DMS 273 treated with DMSO at 0.1 percent for 48 hours (cell line): Measurements from ENCODE around the gene GAMT.
"Not testable (repeated sequence)": the region's sequence is repeated elsewhere in the genome, so short reads cannot be mapped to it uniquely, and the experiment has no call there.

Source experiments
- DNase-seq: peaks from one replicate; lab custom pipeline; 2025; lab: John Stamatoyannopoulos, UW

The GAMT gene

DNA sequence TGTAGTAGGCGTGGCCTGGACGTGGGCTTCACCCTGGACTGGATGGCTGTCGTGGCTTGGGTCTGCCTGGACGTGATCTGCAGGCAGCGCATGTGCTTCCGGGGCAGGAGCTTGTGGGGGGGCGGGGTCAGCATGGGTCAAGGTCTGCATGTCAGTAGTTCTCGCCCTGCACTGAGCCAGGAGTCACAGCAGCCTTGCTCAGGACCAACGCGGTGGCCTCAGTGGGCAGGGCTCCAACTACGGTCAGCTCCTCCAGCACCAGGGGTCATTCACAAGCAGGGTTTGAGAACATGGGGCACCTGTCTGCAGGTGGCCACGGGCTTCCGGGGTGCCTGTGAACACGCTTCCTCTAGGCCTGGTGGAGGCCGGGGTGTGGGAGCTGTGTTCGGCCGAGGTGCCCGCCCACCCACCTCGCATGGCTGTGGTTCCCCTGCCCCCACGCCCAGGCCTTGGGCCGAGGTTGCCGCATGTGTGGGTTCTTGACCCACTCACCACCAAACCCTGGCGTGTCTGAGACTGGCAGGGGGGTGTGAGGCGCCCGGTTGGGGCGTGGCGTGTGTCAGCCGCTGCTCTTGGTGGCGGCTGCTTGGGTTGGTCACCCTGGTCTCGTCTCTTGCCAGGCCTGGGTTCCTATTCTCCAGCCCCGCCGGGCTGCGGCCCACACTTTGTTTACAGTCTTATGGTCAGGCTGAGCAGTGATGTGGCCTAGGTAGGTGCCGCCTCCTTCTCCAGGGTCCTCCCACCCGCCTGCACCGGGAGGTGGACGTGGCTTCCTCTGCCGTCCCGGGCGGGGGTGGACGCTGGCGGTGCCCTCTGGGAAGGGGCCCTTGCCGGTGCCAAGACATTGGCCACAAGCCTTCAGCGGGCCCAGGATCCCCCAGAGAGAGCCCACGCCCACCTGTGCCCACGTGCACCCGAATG, 32.0 kb upstream of the GAMT start:
- DNase-seq, result no peak

DNA sequence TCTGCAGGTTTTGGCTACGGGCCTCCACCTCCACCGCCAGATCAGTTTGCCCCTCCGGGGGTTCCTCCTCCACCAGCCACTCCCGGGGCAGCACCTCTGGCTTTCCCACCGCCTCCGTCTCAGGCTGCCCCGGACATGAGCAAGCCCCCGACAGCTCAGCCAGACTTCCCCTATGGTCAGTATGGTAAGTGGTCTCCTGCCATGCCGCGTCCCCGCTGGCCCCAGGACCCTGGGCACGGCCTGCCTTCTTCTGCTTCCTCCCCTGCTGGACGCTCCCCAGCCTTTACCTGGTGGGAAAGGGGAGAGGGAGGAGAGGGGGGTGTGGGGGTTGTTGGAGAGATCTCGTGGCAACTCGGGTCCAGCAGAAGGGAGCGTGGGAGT, 31.2 kb upstream of the GAMT start:
- no peak for DNase-seq

DNA sequence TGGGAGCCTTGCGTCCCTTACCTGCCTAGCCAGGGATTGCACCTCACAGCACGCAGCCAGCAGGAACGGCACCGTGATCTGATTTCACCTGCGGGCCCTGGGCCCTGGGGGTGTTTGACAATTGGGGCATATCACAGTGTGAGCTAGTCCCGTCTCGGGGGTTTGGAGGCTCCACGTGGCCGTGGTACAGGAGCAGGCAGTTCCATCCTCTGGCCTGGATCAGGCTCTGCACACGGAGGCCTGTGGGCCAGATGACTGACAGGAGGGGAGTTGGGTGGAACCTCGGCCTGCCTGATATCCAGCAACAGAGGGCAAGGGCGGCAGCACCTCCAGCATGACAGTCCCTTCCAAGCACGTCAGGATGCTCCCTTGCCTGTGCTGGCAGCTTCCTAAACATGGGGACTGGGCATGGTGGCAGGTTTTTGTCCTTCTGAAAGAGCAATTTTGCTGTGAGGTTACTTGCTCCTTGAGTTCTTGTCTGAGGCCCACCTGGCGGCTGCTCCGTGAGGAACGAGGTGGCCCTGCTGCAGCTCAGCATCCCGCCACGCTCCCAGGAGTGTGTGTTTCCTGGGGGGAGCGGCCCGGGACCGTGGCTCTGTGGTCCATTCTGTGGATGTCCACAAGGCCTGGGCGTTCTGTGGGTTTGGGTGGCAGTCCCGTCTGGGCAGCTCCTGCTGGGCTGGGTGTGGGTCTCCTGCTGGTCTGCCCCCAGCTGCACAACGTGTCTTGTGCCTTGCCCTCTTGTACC, 30.6 kb upstream of the GAMT start:
- no peak for DNase-seq

DNA sequence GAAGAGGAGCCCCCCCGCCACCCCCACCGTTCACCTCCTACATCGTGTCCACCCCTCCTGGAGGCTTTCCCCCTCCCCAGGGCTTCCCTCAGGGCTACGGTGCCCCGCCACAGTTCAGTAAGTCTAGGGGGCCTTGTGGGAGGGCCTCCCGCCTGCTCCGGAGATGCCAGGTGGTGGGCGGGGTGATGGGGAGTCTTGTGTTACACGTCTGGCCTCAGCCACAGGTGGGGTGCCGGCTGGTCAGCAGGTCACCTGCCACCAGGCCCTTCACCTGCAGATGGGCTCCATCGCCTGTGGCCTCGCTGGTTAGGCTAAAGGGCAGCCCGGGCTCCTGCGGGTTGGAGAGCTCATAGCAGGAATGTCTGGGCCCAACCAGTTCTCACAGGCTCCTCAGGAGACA, 28.9 kb upstream of the GAMT start:
- DNase-seq, result no peak

DNA sequence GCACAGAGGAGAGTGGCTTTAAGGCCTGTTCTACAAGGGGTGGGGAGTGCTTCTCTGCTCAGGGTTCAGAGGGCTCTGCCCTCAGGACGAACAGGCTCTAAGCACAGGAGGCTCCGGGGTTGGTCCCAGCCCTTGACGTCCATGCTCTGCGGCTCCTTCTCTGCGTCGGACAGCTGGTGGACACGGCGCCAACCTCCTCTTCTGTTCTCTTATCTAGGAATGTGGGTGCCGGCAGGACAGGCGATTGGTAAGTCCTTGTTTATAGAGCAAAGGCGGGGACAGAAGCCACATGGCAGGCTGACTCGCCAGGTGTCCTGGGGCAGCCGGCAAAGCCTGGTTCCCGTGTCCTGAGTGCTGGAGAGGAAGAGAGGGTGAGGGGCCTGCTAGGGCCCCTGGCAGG, 28.4 kb upstream of the GAMT start:
- no peak for DNase-seq

DNA sequence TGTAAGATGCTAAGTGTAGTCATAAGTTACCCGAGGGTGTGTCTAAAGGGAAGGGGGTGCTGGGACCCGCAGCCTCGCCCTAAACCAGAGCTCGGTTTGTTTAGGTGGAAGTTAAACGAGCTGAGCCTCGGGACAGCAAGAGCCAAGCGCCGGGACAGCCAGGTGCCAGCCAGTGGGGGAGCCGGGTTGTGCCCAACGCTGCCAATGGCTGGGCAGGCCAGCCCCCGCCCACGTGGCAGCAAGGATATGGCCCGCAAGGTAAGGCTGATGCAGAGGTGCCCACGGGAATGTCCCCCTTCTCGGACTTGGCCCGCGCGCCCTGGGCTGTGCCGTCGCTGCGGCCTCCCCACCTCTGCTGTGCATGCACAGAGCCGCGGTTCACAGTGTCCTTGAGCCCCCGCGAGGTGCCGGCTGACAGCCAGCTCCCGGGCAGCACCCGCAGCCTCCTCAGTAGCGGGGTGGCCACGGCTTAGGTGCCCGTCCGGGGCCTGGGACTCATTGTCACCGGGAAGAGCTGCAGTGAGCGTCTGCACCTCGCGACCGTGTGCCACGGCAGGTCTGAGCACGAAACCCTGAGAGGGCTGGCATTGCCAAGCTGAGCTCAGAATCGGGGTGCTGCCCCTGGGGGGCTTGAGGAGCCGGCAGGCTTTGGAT, 27.5 kb upstream of the GAMT start:
- DNase-seq, result no peak

DNA sequence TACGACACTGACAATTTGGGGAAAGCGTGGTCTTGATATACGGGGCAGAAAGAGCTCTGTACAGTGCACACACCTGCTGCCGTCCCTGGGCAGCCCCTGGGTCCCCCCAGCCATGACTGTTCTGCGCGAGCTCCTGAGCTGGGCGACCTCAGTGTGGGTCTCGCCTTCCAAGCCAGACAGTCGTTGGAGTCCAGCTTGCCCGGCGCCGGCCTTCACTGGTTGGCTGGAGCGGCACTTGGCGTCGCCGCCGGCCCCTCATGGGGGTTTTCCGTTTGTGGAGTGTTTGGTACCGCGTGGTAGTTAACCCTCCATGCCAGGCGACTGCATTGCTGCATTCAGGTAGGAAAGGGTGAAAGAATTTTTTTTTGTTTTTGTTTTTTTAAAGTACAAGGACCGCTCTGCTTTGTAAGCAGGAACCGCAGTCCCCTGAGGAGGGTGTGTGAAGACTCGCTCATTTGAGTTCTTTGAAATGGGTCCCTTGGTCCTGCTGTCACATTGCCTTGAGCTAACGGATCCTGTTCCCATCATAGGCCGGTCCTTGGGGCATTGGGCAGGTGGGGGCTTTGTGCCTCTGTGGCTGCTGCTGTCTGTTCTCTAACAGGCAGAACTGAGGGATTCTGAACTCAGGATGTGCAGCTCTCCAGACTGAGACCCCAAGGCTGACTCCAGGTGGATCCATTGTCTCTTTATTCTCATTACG, 26.0 kb upstream of the GAMT start:
- DNase-seq, result no peak

DNA sequence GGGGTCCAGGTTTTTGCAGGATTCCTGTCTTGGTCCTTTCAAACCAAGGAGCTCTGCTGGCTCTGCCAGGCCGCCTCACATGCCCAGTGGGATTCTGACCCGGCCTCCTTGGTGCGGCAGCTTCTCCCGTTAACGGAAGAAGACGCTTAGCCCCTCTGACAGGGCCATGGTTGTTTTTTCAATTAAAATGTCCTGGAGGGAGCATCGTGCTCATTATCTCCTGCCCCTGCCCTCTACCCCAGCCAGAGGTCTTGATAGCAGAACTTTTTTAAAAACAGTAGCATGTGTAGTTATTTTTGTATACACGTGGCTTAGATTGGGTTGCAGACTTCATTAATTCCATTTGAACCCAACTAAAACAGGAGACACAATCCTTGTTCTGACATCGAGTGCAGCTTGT, 25.4 kb upstream of the GAMT start:
- DNase-seq, result no peak

DNA sequence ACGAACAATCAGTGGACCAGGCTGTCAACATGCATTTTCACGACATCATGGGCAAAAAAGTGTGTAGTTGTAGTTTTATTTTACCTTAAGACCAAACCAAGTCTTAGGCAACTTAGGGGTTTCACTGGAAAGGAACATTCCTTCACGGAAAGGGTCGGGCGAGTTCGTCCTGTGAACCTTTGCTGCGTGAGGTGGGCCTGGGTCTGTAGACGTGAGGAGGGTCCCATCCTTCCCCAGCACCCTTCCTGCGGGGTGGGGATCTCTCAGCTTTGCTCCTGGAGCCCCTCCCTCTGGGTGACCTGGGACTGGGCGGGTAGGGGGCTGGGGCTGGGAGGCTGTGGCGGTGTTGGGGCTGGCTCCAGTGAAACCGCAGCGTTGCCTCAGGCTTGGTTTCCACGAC, 24.6 kb upstream of the GAMT start:
- DNase-seq, result no peak

DNA sequence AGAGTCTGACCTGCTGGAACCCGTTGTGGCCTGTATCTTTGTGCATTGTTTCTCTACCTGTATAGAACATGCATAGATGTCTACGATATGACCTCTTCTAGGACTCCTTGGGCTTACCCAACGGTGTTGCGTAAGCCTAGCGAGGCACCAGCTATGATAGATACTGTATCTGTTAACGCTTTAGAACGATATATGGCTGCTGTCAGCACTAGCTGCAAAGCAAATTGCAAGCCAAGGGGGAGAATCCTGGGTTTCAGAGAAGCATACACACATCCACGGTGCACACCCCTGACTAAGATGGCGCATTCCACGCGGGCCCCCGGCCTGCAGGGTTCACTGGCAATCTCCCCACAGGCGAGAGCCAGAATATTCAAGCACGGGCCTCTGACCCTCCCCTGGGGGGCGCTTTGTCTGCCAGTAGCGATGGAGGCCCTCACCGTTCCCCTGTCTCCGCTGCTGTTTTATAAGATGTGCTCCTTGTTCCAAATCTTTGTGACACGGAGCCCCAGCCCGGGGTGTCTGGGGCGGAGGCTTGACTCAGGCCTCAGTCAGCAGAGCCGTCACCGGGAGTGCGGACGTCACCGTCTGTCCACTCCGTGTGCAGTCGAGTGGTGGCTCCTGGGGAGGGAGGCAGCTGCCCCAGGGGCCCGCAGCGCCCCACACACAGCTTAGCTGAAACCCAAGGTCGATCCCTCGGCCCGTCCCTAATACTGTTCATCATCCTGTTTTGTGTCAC, 23.9 kb upstream of the GAMT start:
- DNase-seq, result no peak

DNA sequence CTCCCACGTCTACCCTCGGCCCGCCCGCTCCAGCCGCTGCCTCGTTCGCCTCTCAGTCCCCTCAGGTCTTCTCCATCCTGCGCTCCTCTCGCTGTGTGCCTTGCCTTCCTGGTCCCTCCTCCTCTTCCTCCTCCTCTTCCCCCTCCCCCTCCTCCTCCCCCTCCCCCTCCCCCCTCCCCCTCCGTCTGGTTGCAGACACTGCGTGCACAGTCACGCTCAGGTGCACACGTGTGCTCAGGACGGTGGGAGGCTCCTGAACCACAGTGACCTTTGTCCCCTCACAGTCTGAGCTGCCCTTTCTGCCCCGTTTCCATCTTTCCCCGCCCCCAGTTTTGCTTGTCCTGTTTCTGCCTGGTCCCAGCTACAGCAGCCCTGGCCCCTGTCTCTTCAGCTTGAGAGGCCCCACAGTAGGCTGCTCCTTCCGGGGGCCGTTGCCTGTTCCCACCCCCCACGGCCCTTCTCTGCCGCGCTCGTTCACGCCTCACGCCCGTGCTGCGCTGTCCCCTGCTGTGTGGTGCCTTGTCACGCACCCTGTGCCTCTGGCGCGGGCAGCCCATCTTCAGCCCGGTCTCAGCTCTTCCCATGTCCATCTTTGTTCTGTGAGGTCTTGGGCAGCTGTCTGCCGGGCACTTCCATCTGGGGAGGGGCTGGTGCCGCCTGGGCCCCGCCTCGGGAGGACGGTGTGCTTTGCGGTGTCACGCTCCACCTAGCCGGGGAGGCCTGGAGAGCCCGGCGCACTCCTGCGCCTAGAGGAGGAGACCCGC, 23.0 kb upstream of the GAMT start:
- no peak for DNase-seq

DNA sequence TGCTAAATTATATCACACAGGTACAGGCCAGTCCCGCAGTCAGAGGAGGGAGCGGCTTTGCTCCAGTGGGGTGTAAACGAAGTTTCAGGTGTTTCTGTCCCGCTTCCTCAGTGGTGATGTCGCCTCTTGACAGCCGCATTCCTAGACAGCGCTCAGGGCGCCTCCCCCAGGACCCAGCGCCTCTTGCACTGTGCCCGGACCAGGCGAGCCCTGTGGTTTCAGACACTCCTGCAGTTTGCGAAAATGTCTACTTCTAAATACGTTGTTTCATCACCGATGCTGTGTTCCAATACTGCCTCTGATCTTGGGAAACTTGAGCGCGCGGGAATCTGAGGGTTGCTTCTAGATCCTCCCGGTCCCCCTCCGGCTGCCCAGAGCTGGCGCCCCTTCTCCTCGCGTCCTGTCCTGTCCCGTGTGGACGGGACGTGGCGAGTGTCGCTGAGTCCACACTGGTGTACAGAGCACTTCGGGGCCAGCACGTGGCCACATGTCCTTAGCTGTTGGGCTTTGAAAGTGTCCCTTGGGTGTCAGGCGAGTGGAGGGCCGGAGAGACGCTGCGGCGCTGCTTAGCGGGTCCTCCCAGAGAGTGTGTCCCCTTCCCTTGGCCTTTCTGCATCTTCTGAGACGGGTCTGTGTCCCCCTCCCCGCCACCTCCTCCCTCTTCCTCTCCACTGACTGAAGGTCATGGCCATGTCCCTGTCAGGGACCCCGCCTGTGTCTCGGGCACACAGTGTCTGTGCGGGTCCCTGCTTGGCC, 22.3 kb upstream of the GAMT start:
- no peak for DNase-seq

DNA sequence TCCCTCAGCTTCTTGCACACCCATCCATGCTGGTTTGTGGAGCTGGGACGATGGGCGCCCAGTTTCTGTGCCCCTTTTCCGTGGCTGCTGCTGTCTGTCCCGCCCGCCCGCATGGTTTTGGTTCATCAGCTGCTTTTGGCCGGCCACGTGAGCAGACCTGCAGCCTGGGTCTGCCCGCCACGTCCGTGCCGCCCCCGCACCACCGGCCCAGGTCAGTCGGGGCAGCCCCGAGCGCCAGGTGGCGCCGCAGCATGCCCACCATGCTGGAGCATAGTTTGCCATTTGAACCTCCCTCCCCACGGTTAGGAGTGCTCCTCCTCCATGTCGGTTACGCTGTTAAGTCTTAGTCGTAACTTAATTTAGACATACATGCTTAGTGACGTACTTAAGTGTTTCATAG, 21.6 kb upstream of the GAMT start:
- no peak for DNase-seq

DNA sequence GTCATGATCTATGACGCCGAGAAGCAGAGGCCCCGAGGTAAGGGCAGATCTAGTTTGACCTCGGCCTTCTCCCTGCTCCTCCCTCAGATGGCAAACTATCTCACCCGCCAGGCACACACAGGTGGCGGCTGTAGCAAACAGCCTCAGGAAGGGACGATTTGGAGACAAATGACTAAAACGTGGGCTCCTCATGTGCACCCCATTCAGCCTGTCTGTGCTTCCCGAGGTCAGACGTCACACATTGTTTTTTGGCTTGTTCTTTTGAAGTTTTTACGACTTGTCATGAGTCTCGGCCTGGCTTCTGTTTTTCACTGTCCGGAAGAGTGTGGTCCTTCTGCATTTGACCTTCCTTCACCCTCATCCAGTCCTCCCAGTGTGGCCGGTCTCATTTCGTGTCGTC, 21.0 kb upstream of the GAMT start:
- DNase-seq, result no peak

DNA sequence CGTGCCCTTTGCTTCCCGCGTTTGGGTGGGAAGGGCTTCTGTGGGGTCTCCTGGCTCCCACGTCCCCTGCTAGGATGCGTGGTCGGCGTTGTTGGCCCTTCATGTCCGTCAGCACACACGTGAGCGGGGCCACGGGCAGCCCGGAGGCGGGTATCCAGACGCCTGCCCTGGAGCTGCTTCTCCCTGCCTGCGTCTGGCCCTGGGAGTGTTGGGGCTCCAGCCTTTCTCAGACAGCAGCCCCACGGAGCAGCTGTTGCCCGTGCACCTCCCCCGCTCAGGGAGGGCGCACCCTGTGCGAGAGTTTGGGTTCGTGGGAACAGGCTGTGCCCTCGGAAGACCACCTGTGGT, 20.6 kb upstream of the GAMT start:
- DNase-seq, result no peak

DNA sequence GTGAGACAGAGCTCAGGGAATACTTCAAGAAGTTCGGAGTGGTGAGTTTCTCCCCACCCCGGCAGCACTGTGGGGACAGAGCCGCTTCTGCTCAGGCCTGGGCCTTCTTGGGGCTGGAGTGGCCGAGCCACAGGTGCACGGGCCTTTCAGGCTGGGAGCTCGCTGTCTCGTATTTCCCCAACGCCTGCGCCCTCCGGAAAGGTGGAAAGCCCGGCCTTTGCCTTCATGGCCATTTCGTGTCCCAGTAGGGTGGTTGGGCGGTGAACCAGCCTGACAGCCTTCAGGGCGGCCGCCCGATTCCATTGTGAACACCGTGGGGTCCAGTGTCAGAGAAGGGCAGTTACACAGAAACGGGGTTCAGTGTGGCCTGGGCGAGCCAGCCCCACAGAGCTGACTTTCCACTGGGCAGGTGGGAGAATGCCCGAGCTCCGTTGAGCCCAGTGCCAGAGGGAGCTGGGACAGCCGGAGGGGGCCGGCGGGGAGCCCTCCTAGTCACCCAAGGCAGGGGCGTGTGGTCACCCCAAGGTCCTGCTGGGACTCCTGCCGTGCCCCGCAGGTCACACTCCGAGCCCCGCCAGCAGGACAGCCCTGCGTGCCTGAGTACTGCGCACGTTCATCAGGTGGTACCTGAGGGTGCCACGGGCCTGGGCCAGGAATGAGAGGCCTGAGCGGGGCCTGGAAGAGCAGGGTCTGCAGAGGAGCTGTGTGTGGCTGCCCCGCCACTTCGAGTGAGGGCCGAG, 20.0 kb upstream of the GAMT start:
- DNase-seq, result no peak

DNA sequence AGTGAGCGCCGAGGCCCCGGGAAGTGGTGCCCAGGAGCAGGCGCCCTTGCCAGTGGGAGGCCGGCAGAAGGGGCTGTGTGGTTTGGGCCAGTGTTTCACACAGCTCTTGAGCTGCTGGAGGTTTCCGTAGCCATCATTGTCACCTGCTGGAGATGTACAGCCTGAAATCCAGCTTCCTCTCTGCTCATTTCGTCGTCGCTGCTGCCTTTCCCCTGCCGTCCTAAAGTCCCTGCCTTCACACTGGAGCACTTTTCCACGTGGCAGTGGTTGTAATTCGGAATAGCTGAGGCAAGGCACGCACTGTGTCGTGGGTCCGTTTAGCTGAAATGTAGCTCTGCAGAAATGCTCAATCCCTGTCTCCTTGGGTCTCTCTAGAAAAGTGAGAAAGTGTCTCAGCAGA, 19.2 kb upstream of the GAMT start:
- no peak for DNase-seq

DNA sequence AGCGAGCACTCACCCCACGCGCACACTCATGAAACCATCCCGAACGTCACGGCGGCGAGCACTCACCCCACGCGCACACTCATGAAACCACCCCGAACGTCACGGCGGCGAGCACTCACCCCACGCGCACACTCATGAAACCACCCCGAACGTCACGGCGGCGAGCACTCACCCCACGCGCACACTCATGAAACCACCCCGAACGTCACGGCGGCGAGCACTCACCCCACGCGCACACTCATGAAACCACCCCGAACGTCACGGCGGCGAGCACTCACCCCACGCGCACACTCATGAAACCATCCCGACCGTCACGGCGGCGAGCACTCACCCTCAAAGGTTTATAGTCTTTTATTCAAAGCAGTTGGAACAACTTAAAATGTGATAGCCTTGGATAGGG, 18.7 kb upstream of the GAMT start:
- not testable (repeated sequence) for DNase-seq

DNA sequence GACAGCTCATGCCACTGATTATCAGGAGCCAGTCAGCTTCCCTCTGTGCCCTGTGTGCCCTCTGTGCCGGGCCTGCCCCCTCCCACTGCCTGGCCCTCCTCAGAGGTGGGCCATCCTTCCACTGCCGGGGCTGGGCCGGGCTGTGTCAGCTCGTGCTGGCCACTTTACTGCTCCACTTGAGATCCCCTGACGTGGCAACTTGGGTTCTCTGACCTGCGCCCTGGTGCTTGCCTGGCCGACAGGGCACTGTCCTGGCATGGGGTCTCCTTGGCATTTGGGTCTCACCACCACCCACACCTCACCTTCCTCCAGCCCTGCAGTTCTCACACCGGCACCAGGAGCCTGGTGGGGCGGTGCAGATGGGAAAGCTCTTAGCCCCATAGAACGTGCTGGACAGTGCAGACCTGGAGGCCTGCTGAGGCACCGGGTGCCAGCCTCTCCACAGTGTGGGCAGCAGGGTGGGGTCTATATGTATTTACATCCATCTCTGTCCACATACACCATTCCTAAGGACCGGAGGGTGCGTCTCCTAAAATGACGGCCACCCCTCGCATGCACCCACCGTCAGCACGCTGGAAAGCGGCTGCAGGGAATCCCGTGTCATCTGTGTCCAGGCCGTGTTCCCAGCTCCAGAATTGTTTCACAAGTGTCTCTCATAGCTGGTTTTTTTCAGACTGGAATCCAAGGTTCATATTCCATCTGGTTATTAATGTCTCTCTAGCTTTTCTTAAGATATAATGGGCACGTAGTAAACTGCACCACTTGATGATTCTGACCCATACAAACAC, 17.8 kb upstream of the GAMT start:
- no peak for DNase-seq
